ENCODE data around the gene MAGED1.

MAGED1 gene, protein sequence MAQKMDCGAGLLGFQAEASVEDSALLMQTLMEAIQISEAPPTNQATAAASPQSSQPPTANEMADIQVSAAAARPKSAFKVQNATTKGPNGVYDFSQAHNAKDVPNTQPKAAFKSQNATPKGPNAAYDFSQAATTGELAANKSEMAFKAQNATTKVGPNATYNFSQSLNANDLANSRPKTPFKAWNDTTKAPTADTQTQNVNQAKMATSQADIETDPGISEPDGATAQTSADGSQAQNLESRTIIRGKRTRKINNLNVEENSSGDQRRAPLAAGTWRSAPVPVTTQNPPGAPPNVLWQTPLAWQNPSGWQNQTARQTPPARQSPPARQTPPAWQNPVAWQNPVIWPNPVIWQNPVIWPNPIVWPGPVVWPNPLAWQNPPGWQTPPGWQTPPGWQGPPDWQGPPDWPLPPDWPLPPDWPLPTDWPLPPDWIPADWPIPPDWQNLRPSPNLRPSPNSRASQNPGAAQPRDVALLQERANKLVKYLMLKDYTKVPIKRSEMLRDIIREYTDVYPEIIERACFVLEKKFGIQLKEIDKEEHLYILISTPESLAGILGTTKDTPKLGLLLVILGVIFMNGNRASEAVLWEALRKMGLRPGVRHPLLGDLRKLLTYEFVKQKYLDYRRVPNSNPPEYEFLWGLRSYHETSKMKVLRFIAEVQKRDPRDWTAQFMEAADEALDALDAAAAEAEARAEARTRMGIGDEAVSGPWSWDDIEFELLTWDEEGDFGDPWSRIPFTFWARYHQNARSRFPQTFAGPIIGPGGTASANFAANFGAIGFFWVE

DNA sequence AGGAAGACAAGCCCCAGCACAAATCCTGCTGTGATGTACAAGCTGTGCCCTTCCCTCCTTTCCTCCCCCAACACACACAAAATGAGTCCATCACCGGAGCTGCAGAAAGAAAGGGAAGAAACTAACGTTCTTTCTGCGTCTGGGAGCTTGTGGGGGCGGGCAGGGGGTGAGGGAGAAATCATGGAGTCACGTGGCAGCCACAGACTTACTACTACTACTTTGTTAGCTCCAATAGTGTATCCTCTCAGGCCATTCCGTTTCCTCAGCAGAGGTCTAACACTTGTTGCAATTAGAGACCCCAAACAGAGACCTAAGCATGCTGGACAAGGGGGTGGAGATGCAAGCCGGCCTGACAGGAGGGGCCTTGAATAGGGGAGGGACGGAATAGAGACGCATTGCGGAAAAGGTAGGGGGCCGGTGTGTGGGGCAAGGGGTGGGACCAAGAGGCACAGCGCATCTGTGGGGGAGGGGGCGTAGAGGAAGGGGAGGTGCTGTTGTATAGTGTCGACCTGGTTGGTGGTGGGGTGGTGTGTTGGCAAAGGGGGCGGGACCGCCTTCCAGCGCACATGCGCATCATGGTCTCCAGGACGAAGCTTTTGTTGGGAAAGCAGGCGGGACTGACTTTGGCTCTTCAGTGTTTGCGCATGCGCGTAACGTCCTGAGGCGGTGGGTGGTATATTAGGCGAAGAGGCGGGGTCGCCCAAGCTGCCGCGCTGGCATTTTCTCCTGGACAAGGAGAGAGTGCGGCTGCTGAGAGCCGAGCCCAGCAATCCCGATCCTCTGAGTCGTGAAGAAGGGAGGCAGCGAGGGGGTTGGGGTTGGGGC is at the start of gene MAGED1:
Gene MAGED1, plus strand, starts transcription at position 703 of the 825 bp plus-strand sequence. CDS start 682 bp downstream, outside the sequence.
- peak; percentile 92 for DNase-seq (ENCODE audit: low spot score)

DNA sequence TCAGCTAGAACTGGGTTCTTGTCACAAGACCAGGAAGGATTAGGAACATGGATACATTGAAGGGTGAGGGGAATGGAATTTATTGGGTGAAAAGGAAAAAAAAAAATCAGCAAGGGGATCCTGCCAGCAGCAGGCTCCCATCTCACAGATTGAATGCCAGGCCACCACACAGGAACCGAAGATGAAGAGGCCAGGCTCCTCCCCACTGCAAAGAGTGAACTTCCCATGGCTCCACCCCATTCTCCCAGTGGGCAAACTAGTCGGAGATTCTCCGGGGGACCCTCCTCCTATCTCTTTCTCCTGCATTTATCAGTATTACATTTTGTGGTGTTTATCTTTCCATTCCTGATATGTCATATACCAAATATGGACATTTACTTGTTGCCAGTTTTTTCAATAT is 46.0 kb upstream of the MAGED1 start:
- no peak for DNase-seq (ENCODE audit: low spot score)

DNA sequence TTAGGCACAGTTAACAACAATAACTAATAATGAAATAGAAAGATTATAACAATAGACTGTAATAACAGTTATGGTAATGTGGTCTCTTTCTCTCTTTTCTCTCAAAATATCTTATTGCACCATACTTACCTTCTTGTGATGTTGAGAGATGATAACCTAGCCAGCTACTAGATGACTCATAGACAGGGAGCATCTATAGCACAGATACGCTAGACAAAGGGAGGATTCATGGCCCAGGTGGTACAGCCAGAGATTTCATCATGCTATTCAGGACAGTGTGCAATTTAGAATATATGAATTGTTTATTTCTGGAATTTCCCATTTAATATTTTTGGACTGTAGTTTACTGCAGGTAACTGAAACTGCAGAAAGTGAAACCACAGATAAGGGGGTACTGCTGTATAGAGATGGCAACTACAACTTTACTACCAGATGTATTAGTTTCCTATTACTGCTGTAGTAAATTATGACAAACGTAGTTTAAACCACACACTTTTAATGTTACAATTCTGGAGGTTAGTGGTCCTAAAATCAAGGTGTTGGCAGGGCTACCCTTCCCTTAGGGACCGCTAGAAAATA is 41.8 kb upstream of the MAGED1 start:
- no peak for DNase-seq (ENCODE audit: low spot score)

DNA sequence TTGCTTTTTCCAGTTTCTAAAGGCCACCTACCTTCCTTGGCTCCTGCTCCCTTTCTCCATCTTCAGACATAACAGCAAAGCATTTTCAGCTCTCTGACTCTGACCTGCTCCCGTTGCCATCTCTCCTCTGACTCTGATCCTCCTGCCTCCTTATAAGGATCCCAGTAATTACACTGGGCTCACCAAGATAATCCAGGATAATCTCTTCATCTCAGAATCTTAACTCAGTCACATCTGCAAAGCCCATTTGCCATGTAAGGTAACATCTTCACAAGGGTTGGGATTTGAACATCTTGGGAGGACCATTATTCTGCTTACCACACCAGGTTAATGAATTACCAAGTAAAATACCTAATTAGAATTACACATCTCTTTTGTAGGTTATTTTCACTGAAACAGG is 41.3 kb upstream of the MAGED1 start:
- no peak for DNase-seq (ENCODE audit: low spot score)

DNA sequence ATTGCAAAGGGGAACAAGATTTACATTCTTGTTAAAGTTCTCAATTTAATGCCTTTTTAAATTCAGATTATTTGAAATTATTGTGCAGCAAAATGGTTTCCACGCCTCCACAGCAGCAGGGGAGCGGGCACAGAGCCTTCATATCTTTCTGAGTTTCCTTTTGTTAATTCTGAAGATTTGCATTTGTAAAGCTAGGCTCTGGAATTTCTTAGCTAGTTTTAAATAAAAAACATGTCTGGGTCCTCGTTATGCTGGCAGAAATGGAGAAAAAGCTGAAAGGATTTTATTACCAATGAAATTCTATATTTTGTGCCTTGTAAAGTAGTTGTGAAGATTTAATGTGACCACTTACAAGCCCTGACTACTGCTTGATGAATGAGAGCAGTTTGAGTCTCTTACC is 40.8 kb upstream of the MAGED1 start:
- DNase-seq (ENCODE audit: low spot score), result no peak

DNA sequence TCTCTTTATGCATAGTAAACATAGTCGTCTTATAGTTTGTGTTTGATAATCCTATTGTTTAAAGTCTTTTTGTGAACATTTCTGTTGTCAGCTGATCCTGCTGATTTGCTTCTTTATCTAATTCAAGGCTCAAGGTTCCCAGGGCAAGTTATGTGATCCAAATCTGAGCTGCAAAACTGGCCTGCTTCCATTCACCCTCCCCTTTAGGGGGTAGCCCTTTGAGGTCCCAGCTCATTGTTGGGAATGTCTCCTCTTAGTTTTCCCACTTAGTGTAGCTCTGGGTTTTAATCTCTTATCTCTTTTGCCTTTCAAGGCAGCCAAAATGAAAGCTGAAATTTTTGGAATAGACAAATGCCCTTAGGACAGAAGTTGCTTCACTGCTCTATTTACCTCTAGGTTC is 40.2 kb upstream of the MAGED1 start:
- no peak for DNase-seq (ENCODE audit: low spot score)

DNA sequence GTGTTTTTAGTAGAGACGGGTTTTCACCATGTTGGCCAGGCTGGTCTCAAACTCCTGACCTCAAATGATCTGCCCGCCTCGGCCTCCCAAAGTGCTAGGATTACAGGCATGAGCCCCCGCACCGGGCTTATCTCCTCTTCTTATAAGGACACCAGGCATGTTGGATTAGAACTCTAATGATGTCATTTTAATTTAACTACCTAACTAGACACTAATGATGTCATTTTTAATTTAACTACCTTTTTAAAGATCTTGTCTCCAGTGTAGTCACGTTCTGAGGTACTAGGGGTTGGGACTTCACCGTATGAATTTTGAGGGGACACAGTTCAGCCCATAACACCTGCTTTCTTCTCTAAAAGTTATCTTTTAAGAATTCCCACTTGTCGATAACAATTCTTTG is 37.7 kb upstream of the MAGED1 start:
- no peak for DNase-seq (ENCODE audit: low spot score)

DNA sequence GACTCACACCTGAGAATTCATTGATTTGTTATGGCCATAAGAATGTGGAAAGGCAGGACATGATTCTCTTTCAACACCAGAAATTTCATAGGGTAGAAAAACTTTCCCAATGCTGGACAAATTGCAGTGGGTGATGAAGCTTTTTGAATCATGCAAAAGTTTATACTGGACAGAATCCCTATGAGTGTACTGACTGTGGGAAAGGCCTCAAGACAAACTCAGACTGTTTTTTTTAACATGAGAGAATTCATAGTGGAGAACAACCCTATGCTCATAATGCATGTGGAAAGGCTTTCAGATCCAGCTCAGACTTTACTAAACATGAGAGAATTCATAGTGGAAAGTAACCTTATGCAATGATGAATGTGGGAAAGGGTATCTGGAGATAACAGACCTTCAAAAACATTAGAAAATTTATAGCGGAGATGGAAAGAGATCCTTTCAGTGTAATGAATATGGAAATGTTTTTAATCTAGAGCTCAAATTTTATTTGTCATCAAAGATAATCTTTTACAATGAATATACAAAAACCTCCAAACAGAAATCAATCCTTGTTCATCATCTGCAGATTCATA is 36.2 kb upstream of the MAGED1 start:
- no peak for DNase-seq (ENCODE audit: low spot score)

DNA sequence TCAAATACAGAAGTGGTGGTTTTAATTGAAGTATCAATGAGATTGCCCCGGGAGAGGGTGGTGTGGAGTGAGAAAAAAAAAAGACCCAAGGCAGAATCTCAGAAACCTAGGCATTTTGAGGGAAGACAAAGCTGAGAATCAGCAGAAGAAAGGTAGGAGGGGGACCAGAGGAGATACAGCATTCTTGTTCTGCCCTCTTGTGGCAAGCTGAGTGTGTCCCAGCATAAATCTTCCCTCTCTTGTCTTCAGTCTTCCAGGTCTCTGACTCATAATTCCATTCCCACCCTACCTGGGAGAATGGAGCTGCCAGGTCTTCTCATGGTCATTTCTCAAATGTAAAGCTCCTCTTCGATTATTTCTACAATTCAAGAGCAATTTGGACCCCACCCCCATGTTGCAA is 32.7 kb upstream of the MAGED1 start:
- peak; percentile 45 for DNase-seq (ENCODE audit: low spot score)

DNA sequence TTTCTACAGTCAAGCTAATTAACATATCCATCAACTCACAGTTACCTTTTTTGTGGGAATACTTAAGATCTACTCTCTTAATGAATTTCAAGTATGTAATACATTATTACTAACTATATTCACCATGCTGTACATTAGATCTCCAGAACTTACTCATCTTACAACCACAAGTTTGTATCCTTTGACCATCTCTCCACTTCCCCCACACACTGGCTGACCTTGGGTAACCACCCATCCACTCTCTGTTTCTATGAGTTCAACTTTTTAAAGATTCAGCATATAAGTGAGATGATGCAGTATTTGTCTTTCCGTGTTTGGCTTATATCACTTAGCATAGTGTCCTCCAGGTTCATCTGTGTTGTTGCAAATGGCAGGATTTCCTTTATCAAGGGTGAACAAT is 30.5 kb upstream of the MAGED1 start:
- no peak for DNase-seq (ENCODE audit: low spot score)

DNA sequence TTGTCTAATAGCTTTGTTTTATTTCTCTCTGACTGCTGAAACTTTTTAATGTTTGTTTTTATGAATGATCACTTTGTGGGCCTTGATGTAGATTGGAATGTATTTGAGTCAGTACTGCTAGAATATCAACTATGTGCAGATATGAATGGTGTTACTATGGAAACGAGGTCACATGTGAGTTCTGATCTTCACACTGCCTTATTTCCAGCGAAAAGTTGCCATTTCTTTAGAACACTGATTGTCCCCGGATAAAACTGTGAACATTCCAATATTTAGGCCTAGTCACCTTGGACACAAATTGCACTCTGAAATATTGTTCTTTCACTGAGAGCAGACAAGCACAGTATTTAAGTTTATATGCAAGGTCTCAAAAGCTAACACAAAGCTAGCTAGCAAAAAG is 27.2 kb upstream of the MAGED1 start:
- DNase-seq (ENCODE audit: low spot score), result no peak

DNA sequence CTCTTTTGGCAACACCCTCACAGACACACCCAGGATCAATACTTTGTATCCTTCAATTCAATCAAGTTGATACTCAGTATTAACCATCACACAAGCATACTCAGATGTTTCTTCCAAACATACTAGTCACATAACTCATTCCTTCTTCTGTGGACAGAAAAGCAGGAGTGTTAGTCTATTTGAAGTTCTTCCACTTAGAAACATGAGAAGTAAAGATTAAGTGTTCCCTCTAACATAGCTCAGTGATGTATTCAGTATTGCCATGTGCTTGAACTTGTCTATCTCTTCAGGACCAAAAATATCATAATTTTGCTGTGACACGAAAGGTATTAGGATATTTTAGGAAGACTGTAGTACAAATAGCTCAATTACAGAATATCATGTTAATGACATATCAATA is 25.8 kb upstream of the MAGED1 start:
- DNase-seq (ENCODE audit: low spot score), result no peak

DNA sequence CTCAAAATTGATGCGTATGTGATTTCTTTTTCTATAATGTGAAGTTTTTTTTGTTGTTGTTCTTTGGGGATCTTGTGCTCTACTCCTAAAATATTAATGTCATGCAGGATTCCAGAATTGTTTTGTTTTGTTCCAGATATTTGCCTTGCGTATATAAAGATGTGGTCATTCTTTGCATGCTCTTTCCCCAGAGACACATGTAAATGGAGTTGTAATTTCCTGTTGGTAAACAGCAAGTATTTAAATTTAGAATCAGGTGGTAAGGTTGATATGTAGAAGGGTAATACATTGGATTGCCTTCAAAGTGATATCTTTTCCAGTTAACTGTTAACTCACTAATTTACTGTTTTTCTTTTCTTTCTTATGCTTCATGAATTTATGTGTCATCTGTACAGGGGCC is 23.1 kb upstream of the MAGED1 start:
- no peak for DNase-seq (ENCODE audit: low spot score)

DNA sequence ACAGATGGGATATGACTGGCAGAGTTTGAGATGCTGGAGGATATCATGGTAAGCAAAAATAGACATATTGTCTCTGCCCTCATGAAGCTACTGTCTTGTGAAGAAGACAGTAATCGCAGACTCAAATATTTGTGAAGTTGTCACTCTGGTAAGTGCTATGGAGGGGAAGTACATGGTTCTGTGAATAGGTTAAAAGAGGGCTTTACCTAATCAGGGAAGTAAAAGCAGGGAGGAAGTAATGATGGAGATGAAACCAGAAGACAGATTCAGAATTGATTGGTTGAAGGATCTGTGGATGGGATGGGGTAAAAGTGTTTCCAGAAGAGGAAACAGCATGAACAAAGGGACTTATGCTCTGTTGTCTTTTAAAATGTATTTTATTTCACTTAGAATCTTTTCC is 19.3 kb upstream of the MAGED1 start:
- no peak for DNase-seq (ENCODE audit: low spot score)

DNA sequence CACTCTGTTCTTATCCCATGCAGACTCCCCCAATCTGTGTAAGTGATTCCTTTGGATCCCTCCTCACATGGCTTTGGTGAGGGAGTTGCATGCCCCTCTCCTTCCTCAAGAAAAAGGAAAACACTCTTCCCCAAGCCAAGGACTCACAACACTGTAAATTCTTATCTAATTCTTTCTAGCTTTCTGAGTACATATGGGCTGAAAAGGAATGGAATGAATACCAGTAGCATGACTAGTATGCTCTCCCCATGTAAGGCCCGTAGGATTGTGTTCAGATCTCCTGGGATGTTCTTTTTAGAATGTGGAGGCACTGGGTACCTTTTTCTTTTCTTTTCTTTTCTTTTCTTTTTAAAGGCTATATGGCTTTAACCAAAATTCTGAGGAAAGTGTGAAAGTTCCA is 17.0 kb upstream of the MAGED1 start:
- DNase-seq (ENCODE audit: low spot score), result no peak

DNA sequence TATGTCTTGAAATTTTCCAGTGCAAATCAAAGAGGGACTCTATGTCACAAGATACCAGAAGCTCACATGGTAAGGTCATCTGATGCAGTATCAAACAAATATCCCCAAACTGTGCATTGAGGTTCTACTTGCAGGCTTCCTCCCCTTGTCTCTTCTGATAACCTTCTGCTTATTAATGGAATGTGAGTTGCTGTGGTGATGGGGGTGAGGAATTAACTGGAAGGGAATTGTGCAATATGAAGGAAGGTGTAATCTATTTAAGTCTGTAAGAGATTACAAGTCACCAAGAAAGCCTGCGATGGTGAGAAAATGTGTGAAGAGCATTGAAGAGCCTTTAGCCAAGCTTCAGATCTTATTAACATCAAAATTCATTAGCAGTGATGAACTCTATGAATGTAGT is 15.4 kb upstream of the MAGED1 start:
- DNase-seq (ENCODE audit: low spot score), result no peak

DNA sequence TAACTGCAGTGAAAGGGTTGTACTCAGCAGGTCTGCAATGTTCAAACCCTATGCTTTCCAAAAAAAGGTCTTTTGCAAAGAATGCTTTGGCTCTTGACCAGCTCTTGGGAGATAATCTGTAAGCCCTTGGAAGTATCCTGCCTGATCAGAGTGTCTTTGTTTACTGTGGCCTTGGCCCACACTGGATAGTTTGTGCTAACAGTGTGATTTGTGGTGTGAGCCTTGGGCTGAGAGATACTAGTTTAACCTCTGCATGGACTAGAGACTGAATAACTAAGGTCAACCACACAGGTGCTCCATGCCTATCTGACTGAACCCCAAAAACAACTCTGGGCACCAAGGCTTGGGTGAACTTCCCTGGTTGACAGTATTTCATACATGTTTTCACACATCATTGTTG is 3.6 kb upstream of the MAGED1 start:
- DNase-seq (ENCODE audit: low spot score), result no peak

DNA sequence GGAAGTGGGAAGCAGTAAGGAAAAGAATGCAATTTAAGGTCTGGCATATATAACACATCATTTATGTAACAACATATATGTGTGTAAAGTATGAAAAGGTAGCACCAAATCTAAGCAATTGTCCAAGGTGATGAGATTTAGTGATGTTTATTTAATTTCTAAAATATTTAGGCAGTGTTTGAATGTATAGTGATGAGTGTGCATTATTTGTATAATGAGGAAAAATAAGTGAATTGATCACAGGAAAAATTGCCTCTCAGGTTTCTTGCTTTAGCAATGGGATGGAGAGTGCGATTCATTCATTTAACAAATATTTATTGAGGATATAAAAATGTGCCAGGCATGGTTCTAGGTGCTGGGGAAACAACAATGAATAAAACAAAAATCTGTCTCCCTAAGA is 2.2 kb upstream of the MAGED1 start:
- DNase-seq (ENCODE audit: low spot score), result no peak

DNA sequence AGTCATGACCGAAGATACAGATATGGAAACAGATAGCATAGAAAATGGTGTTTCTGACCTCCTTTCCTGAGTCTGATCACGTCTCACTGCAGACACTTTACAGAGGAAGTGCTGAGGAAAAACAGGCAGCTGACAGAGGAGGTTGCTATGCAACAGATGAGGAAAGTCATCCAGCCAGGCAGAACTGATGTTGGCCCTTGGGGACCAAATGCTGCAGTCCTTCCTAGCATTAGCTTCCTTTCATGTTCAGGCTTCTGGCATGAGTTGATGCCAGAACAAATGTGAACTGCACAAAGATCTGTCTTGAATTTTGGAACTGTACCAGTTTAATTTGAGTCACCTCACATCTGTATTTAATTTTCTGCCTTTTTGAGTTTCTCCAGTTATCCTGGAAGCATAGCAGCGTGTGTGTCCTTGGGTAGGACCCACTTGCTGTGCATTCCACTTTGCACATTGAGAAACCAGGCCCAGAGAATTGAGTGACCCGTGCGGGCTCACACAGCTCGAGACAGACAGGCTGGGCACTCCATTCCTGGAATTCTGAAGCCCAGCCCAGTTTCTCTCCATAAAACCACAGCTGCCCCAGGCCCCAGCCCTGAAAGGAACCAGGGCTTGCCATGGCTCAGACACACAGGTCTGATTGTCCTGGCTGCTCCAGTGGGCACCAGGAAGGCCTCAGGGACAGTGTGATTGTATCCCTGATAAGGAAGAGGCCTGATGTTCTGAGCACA is 1.4 kb upstream of the MAGED1 start:
- DNase-seq (ENCODE audit: low spot score), result peak; percentile 47

DNA sequence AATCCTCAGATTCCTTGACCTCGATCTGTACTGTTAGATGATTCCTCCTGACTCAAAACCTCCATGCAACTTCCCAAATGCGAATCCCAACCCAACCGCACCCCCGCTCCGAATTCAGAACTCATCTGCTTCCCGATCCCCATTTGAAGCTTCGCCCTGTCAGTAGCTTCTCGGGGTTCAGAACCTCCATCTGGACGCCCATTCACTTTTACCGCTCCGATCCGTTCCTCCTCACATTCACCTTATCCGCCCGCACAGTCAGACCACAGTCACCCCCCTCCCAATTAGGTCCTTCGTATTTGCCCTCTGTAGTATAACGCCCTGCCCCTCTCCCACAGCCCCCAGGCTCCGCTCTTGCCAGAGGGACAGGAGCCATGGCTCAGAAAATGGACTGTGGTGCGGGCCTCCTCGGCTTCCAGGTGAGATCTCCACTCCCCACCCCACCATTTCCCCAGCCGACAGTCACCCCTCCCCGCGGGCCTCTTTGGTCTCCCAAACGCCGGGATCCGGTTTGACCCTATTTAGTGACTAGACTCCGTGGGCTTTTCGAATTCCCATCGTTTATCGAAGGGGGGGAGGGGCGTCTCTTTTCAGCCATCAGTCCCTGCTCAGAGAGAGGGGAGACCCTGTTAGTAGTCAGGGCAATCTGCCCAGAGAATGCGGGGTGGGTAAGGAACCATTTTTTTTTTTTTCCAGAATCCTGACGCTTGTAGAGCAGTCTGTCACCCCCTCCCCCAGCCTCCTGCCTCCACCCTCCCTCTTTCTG is 691 bp downstream of the MAGED1 start:
- peak; percentile 22 for DNase-seq (ENCODE audit: low spot score)
